UCSD-AML1 (cell line): ENCODE data around the gene HHIP.

Experiments used
- DNase-seq: peaks from one replicate; lab custom pipeline; 2025; ENCODE audit not compliant: unreplicated experiment; lab: John Stamatoyannopoulos, UW

Gene HHIP, protein sequence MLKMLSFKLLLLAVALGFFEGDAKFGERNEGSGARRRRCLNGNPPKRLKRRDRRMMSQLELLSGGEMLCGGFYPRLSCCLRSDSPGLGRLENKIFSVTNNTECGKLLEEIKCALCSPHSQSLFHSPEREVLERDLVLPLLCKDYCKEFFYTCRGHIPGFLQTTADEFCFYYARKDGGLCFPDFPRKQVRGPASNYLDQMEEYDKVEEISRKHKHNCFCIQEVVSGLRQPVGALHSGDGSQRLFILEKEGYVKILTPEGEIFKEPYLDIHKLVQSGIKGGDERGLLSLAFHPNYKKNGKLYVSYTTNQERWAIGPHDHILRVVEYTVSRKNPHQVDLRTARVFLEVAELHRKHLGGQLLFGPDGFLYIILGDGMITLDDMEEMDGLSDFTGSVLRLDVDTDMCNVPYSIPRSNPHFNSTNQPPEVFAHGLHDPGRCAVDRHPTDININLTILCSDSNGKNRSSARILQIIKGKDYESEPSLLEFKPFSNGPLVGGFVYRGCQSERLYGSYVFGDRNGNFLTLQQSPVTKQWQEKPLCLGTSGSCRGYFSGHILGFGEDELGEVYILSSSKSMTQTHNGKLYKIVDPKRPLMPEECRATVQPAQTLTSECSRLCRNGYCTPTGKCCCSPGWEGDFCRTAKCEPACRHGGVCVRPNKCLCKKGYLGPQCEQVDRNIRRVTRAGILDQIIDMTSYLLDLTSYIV

DNA sequence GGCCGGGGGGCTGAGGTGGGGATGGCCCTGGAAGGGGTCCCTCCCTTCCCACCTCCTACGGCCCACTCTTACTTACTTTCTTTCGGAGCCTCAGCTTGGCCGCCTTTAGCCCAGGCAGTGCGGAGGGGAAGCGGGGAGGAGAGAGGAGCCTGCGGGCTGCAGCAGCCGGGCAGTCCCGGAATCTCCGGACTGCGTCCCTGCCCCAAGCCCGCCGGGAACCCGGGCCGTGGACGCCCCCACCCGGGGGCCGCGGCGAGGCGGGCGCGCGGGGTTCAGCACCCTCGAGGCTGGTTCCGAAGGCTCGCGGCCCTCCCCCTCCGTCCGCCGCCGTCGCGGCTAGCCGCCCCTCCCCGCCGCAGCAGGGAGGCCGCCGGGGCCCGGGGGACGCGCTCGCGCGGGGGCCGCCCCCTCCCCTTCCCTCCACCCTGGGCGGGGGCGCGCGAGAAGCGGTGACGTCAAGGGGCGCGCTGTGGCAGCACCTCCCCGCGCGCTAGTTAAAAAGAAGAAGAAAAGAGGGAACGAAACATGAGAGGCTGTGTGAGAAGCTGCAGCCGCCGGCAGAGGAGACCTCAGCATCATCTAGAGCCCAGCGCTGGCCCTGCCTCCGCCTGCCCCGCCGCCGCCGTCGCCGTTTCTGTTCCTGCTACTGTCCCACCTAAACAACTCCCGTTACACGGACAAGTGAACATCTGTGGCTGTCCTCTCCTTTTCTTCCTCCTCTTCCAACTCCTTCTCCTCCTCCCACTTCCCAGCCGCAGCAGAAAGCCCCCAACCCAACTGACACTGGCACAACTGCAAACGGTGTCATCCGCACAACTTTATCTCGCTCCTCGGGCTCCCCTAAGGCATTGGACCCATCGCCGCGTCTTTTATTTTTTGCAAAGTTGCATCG is at the start of gene HHIP:
TSS of gene HHIP (plus strand) at position 526 of the 892 bp plus-strand sequence. CDS start 520 bp downstream, outside the sequence.
- no peak for DNase-seq

DNA sequence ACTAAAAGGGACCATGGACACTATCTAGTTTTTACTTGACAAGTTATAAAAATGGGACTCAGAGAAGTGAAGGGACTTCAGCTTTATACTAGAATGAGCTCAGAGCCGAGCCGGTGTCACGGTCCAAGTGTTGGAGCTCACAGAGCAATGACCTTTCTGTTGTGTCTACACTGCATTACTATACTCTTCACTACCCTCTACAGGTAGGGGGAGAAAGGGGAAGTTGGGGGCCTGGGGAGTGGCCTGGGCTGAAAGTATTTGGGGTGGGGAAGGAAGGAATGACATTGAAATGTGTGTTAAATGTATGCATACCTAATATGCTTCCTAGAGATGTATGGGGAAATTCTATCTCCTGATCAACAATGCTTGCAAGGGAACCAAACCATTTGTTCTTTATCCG is 48.8 kb upstream of the HHIP start:
- DNase-seq, result no peak

DNA sequence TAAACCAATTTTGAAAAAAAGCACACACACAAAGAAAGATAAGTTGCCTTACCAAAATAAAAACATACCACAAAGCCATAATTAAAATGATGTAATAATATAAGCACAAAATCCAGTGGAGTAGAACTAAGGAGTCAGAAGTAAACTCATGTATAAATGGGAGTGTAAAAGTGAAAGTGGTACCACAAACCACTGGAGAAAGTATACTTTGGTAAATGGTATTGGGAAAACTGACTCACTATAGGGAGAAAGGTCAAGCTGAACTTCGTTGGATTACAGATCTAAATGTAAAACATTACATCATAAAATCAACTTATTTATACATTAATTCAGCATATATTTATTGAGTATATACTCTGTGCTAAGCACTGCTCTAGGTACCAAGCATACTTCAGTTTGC is 46.3 kb upstream of the HHIP start:
- DNase-seq, result no peak

DNA sequence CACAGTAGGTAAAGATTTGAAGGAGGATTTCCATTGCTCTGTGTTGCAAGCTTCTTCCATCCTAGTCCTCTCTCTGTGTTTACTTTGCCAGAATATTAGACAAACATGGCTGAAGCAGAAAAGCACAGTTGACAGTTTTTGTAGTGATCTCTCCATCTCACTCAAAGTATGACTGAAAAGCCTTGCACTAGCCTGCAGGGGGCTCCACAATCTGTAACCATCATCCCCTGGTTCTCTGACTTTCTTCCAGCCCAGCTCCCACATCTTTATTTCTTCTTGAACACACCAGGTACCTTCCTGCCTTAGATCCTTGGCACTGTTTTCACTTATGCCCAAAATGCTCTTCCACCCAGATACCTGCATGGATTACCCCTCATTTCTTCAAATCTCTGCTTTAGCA is 34.1 kb upstream of the HHIP start:
- no peak for DNase-seq

DNA sequence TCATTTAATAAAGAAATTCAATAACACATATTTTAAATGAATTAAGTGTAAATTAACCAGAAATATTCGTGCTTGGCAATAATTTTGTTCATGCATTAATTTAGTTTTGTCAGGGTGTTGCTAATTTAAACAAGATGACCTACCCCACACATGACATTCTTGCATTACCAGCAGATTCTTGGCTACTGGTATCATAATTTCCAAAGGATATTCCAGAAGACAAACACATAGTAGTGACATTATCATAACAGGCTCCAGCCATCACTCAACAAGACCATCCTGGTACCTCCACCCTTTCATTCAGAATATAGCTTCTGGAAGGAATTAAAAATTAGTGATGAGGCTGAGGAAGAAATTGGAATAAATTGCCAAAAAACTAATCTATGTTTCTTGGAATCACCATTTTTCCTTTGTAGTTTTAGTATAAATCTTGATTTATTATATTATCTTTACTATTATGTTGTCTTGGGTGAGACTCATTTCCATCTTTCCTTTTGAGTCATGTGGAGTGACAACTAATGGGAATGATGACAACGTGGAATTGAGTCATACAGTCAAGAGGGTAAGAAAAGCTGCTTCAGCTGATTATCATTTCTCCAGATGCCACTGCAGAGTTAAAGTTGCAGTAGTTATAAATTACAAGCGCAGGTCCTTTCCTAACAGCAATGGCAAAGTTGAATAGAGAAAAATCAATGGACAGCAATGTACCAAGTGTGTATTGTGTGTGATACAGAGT is 30.9 kb upstream of the HHIP start:
- no peak for DNase-seq

DNA sequence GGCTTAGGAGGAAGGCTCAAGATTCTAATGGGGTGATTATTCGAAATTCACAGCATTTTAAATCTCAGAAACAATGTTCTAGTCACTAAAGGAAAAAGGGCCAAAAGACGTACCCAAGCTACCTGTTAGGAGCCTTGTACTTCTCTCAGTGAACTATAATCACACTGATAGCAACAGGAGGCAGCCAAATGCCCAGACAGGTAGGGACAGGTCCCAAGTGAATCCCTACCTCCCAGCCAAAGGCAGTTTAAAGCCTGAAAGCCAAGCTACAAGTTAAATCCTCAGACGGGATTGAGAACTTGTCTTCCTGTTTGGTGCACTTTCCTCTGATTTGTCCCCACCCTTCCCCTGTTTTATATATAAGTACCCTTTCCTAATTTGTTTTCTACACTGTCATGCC is 24.3 kb upstream of the HHIP start:
- no peak for DNase-seq

DNA sequence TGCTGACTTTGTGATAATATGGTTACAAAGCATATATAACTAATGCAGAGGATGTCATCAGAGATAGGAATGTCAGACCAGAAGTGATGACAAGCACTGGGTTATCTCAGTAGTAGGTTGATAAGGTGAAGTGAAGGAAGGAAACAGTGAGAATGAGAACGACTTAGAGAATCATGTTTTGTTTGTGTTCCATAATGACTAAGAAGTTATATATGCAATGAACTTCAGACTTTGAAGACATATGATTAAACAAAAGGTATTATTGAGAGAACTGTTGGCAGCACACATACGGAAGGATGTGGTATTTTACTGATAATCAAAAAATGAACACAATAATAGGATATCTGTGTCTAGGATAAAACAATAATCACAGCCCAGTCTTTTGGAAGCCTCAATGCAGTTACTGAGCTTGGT is 18.3 kb upstream of the HHIP start:
- no peak for DNase-seq

DNA sequence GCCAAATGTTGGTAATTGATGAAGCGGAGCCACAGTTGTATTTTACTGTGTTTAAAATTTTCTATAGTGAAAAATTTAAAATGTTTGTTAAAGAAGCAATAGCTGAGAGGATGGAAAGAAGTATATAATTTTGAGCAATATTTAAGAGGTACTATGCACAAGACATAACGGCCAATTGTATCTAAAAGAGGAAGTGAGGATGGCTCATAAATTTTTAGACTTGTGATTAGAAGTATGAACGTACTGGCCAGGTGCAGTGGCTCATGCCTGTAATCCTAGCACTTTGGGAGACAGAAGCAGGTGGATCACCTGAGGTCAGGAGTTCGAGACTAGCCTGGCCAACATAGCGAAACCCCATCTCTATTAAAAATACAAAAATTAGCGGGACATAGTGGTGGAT is 12.7 kb upstream of the HHIP start:
- DNase-seq, result no peak

DNA sequence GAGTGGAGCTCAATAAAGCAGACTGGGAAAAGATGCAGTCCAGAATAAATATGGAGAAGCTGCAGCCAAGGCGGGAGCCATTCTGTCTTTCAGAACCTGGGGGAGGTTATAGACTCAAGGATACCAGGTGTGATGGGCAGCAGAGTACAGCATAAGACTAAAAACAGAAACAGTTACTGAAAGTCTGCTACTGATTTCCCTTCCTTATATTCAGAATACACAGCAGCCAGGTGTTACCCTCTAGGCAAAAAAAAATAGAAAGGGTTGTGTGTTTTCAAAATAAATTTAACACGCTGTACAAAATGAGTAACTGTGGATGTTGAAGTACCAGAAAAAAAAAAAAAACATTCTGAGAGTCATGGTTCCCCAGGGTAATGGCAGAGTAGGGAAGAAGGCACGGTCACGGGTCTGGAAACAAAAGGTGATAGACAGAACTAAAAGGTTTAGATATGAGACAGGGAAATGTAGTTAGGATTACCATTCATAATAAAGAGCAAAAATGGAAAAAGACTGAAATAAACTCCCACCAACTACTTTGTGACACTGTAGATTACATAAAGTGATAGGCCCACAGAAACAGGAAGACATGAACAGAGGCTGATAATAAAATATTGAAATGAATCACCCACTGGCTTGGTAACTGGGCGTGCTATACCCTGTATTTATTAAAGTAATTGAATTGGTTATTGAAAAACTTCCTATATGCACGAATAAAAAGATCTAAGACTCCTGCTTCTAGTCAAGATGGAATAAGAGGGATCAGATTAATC is 10.8 kb upstream of the HHIP start:
- no peak for DNase-seq

DNA sequence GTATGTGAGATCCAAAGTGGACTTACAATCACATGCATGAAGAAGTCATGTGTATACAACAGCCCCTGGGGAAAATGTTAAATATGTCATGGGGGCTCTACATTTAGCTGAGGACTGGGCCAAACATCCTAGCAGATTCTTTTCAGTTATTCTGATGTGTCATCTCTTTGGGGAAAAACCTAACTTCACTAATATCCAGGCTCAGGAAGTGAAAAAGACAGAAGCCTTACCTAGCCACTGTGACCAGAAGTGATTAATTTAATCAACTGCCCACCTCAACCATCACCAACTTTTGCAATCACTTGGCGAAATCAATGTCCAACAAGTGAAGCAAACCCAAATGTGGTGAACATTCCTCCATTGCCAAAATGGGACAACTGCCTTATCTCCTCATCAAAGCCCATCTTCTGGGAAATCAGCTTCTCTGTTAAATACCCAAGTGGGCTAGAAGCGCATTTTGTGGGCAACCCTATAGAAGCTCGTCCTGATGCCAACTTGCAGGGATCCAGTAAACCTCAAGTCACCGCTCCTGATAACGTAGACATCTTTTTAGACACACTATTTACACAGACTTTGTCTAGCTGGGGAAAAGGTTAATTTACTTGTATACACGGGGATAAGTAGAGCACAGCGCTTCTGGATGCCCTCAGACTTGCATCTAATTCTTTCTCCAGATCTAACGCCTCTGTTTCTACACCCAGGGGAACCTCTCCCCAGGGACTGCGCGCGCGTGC is 1.4 kb upstream of the HHIP start:
- no peak for DNase-seq

DNA sequence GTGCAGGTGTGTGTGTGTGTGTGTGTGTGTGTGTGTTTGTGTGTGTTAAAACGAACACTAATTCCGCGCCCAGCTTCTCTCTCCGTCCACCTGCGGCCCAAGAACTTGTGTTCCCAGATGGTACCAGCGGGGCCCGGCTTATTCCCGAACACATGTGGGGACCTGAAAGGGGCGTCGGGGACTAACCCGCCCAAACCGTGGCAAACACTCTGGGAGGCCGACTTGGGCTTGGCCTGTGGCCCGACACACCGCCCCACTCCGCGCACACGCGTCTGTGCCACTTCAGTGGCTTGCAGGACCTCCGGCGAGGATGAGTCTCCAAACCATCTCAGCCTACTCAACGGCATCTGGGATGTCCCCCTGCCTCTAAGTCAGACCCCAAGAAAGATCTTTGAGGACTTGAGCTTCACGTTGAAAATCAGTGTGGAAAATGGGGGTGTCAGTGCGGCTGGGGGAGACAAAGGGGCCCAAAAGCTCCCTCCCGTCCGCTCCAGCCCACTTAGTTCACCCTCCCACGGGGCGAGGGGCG is 790 bp upstream of the HHIP start:
- DNase-seq, result no peak

DNA sequence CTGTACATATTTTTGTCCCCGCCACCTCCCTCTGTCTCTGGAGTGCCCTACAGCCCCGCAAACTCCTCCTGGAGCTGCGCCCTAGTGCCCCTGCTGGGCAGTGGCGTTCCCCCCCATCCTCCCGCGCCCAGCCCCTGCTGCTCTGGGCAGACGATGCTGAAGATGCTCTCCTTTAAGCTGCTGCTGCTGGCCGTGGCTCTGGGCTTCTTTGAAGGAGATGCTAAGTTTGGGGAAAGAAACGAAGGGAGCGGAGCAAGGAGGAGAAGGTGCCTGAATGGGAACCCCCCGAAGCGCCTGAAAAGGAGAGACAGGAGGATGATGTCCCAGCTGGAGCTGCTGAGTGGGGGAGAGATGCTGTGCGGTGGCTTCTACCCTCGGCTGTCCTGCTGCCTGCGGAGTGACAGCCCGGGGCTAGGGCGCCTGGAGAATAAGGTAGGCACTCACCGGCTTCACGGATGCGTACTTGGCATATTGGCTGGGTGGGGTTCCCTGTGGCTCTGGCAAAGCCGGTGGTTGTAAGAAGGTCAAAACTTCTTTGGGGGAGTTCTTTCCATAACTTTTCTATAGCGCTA is 653 bp downstream of the HHIP start:
- no peak for DNase-seq

DNA sequence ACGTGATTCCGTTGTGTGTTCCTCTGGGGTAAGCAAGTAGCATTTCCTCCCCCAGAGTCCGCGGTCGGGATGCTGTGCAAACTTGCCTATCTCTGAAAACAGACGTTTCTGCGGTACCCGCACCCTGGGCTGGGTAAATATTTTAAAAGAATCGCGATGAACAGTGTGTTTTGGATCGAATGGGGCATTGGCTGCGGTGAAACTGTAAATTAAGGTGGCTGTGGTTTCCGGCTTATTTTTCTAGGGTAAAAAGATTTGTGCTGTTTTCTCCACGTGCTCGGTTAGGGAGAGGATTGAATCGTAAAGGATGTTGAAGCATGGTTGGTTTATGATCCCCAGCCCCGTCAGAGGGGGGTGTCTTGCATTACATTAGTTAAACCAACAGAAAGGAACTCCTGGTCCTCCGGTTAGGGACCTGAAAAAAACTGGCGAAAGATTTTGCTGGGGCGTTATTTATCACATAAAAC is 1.2 kb downstream of the HHIP start:
- DNase-seq, result peak; percentile 17

DNA sequence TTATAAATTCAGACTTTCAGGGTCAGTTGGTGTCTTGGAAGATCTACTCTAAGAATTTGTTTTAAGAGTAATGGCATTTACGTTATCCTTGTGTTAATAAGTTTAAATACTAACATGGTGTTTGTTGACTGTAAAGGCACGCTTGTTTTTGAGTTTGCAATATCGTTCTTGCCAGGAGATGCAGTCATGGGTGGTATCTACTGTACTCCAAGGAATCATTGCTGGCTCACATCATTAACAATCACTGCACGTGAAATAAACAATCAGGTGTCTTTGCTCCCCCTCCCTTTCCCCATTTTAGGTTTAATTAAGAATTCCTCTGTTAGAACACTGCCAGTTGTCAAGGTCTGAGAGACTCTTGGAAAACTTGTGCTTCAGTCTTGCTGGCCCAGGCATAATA is 1.6 kb downstream of the HHIP start:
- no peak for DNase-seq

DNA sequence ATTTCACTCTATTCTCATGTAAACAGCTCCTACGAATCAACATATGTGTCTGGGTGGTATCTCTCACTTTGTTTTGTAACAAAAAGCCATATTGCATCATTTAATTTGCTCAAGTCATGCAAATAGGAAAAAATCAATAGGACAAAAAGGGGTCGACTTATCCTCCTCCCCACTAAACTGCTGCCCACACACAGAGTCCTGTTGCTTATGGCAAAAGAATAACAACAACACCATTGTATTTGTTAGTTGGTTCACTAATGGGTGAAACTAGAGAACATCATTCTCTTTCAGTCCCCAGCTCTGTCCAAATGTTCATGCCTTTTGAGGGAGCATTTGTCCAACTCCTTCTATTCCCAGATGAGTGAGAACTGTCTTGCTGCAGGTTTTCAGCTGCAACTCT is 2.1 kb downstream of the HHIP start:
- no peak for DNase-seq

DNA sequence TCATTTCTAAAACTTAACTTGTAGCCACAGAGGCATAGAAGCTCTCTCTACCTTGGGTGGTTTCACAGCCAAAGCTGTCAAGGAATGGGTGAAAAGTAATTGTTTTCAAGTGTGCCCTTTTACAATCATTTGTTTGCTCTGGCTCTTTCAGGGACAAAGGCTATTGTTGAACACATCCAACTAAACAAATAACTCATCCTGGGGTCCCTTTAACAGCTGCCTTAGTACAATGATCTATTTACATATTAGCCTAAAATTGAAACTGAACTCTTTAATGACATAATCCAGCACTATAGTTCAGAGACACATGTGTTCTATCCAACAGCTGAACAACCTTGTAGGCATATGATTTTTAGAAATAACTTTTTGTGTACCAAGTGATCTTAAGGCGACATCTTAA is 3.7 kb downstream of the HHIP start:
- DNase-seq, result no peak

DNA sequence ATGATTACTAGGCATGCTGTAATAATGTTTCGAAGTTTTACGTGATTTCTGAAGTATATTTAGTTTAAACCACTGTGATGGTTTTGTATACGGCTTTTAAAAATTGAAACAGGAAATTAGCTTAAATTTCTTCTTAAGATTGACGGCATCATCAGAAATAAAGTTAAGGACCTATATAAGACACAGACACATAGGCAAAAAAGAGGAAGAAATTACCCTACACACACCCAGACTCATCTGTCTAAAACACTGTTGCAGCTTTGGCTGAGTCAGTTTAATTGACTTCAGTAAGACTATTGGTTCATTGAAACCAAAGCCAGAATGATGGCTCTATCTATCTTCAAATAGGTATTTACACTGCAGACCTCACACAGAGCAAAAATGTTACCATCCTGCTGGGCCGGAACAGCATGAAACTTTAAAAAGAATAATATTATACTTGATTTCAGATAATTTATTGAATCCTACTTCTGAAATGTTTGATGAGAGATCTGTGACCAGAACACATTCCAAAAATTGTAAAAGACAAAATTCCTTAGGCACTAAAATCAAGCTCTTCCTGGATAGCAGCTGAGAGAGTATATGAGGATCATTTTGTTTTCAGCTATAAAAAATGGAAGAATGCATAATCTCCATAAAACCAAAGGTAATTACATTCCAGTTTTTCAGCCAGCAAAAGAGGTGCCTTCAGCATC is 4.5 kb downstream of the HHIP start:
- no peak for DNase-seq
